Breast epithelium (tissue), 3 donors: ENCODE measurements around the gene COL9A3.

ENCODE experiments used
- CTCF ChIP-seq, 3 donors: fragments of 450-650 bp; IDR thresholded peaks; one replicate each; pipeline ENCODE4 v1.5.1; 2016 to 2017; ENCODE audit warnings: antibody characterized with exemption in 3 of 3, mild to moderate bottlenecking in 3 of 3, moderate library complexity in 3 of 3
- POLR2A ChIP-seq: fragments of 450-650 bp; IDR thresholded peaks from one replicate; pipeline ENCODE4 v1.6.1; 2016; ENCODE audit warnings: antibody characterized with exemption, mild to moderate bottlenecking, moderate library complexity

- TF ChIP-seq CTCF (IDR thresholded peaks at IDR 0.05) (no peak), POLR2A (no peak)
Observed at GRCh38 chr20:62856931-62857619, 40.2 kb downstream of the COL9A3 start.
